Measurements from ENCODE around the gene LY86.

The LY86 gene

DNA sequence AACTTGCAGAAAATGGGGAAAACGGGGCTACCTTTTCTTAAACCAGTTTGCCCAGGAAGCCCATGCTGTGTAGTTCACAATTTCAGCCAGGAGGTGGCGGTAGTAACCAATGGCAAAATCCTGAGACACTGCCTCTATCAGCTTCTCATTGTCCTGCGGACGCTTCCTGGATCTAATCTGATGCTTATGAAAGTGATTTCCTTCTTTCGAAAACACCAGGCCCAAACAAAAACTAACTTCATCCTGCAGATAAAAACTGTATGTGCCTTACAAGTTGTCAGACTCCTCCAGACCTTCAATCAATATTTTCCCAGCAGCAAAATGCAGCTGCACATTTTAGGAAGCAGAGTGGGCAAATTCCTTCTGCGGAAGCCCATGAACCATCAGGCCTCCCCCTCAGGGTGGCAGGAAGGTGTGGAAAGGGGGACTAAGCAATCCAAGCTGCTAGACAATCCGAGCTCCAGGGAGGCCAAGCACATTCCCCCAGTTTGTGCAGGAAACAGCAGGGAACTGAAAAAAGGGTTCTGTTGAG, 88.5 kb downstream of the LY86 start:
- DNase-seq (ENCODE audit: low spot score): peak; percentile 72
- ChIA-PET CTCF (interaction anchor here (0.6 to 1.3 kb wide), 17 partner anchors 8 to 1430 kb away, joined by 3 to 11 read pairs (median 3); no protein-coding TSS in a partner anchor), POLR2A (ENCODE audit: low non-redundant PET) (no interaction called here)
- H3K27ac ChIP-seq: peak overlapping the region; percentile 58
- TF ChIP-seq, protein P1, sequence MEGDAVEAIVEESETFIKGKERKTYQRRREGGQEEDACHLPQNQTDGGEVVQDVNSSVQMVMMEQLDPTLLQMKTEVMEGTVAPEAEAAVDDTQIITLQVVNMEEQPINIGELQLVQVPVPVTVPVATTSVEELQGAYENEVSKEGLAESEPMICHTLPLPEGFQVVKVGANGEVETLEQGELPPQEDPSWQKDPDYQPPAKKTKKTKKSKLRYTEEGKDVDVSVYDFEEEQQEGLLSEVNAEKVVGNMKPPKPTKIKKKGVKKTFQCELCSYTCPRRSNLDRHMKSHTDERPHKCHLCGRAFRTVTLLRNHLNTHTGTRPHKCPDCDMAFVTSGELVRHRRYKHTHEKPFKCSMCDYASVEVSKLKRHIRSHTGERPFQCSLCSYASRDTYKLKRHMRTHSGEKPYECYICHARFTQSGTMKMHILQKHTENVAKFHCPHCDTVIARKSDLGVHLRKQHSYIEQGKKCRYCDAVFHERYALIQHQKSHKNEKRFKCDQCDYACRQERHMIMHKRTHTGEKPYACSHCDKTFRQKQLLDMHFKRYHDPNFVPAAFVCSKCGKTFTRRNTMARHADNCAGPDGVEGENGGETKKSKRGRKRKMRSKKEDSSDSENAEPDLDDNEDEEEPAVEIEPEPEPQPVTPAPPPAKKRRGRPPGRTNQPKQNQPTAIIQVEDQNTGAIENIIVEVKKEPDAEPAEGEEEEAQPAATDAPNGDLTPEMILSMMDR (conservative IDR thresholded peaks at IDR 0.05; ENCODE audit: low read depth): peak; percentile 94

DNA sequence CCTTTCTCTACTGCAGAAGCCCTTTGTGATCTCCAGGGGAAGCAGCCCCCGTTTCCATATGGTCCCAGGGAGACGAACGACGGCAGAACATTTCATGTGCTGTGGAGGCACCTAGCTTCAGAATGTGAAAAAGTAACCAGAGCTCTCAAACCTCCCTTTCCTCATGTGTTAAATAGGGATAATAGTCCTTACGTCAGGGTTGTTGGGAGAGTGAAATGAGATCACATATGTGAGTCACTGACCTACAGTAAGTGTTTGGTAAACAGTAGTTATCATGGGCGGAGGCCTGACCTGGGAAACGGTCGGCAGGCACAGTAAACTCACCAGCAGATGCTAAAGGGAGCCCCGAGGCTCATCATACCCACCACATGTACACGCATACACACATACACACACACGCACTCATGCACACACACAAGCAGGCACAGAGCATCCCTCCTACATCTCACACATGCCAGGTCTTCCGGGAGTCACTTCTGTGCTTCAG, 89.7 kb downstream of the LY86 start:
- TF ChIP-seq, protein P1 (conservative IDR thresholded peaks at IDR 0.05; ENCODE audit: low read depth): no peak
- peak; percentile 49 for DNase-seq (ENCODE audit: low spot score)
- H3K27ac ChIP-seq: peak overlapping the region; percentile 53
- ChIA-PET POLR2A (ENCODE audit: low non-redundant PET) (no interaction called here), CTCF (no interaction called here)

DNA sequence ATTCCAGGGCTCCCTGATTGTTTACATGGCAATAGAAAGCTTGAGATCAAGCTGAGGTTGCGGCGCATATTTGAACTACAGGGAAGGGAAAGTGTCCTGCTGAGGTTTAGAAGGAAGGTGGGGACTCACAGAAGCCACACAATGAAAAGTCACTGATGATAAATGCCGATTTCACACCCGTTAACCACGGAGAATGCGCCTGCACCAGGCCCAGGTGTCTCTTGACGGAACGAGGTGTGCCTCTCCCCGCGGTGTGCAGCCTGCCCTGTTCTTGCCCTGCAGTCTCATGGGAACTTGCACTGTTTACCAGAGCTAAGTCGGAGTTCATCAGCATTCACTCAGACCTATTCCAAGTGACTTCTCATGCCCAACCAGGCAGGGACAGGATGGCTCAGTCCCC, 90.3 kb downstream of the LY86 start:
- POLR2A ChIA-PET (ENCODE audit: low non-redundant PET): no interaction called here
- no peak for DNase-seq (ENCODE audit: low spot score)
- TF ChIP-seq, protein P1 (conservative IDR thresholded peaks at IDR 0.05; ENCODE audit: low read depth): no peak
- CTCF ChIA-PET: no interaction called here
- peak overlapping the region; percentile 53 for H3K27ac ChIP-seq

DNA sequence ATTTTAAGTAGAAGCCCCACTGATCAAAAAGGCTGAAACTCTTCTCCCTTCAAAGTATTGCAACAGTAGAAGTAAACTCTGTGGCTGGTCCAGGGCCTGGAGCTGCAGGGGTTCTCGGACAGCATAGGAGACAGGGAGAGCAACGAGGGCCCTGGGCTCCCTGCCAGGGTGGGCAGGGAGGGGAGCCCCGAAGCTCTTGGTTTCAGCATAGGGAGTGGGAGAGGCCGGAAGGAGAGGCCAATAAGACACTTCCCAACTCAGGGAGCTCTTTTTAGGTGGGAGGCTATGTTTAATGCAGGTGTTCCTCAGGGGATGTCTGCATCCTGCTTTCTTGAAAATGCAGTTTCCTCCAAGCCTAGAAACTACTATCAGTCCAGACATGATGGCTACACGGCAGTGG, 91.1 kb downstream of the LY86 start:
- no peak for DNase-seq (ENCODE audit: low spot score)
- H3K27ac ChIP-seq: peak overlapping the region; percentile 53; the same call in 1 of the 2 replicates
- ChIA-PET CTCF (no interaction called here), POLR2A (ENCODE audit: low non-redundant PET) (no interaction called here)
- TF ChIP-seq, protein P1 (conservative IDR thresholded peaks at IDR 0.05; ENCODE audit: low read depth): no peak

DNA sequence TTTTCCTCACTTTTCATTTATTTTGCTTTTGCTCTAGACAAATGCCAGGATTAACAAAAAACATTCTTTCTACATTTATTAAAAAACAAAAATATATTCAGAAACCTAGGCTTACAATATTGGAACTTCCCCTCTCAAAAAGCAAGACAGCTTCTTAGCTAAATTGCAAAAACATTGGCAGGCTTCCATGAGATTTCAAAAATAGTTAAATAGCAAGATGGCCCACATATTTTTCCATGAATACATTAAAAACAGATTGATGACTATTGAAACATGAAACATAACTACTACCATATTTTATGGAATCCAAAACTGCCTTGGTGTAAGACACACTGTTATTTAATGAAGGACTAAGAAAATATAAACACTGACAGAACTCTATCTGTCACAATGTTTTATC, 92.0 kb downstream of the LY86 start:
- TF ChIP-seq, protein P1 (conservative IDR thresholded peaks at IDR 0.05; ENCODE audit: low read depth): no peak
- no peak for DNase-seq (ENCODE audit: low spot score)
- ChIA-PET POLR2A (ENCODE audit: low non-redundant PET) (no interaction called here), CTCF (no interaction called here)
- H3K27ac ChIP-seq: no peak overlapping the region

DNA sequence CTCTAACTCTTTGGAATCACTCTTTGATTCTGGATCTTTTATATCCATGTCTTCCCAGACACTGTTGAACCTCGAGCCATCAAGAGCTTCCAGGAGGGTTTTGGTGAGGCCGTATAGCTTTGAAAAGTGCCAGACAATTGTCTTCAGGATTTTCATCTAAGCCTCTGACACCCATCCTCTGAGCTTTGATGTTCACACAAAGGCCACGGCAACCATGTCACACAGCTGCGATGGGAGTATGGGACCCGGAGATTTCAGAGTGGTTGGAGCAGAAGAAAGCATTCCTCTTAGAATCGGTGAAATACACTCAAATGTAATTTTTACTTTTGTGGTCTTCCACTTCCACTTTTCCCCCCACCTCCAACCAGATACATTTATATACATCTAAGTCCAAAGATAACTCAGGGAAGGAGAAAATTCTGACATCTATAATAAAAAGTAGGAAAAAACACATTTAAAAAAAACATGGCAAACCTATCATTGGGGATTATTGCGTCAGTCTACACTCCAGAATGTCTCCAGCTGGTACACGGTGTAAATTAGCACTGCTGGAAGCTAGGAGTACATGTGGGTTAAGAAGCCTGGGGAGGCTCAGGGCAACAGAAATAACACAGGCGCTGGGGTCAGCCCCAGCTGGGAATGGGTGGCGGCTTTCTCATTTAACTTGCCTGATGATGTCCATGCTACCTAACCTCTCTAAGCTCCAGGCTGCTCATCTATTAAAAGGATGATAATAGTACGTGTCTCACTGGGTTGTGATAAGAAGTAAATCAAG, 92.7 kb downstream of the LY86 start:
- TF ChIP-seq, protein P1 (conservative IDR thresholded peaks at IDR 0.05; ENCODE audit: low read depth): no peak
- CTCF ChIA-PET: no interaction called here
- H3K27ac ChIP-seq: no peak overlapping the region
- no peak for DNase-seq (ENCODE audit: low spot score)
- POLR2A ChIA-PET (ENCODE audit: low non-redundant PET): no interaction called here

Data from RWPE1 (cell line).